ENCODE measurements around the gene GJA3. TPM values are rescaled to one million over a fixed set of nuclear protein-coding genes. Genes with fewer than 3 reads are reported as not detected.

Gene GJA3
- total and polyA plus RNA-seq, 2 donors (not counting 1 experiment from before 2014, with no cell fraction given): 0.33 to 0.44 TPM

DNA sequence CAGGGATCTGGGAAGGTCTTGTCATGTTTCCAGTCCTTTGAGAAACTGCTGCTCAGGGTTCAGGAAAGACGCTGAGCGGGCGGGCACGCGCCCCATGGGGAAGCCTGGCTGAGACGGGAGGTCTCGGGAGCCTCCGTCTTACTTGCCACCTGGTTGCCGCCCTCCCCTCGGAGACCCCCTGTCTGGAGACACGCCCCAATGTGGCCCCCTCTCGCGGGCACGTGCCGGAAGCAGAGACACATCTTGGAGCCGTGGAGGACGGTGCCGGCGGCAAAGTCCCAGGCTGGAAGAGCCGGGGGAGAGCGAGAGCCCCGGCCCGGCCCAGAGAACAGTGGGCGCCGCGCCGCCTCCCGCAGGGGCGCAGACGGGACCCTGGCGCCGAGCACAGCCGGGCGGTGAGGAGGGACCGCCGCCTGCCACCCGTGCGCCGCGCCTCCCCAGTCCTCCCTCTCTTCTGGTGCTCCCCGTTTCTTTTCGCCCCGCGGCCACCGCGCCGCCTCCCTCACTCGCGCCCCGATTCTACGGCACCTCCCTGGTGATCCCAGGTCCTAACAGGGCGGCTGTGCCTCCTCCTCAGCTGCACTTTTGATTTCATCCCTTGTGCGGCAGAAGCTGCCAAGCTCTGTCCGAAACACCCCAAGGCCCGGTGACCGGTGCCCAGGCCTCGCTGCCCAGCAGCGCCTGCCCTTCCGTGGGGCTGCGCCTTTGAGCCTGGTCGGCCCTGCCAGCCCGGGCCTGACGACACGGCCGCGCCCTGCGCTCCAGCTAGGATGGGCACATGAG, 16.4 kb upstream of the GJA3 start:
- Histone ChIP-seq H3K27me3 (ENCODE audit: control insufficient read depth, insufficient read depth, low read length) (peaks cover 8% of the 10 kb centered on the region), H3K36me3 (ENCODE audit: control insufficient read depth, insufficient read depth, low read length) (no peaks in the 10 kb centered on the region), H3K27ac (ENCODE audit: insufficient read depth, low read length) (no peak overlapping the region), H3K9ac (ENCODE audit: insufficient read depth, low read length) (no peak overlapping the region), H4K20me1 (ENCODE audit: control insufficient read depth, extremely low read depth, insufficient read depth, low read length) (no peaks in the 10 kb centered on the region), H3K9me3 (ENCODE audit: control insufficient read depth, insufficient read depth, low read depth, low read length) (no peaks in the 10 kb centered on the region), H3K4me1 (ENCODE audit: control insufficient read depth, extremely low read depth, insufficient read depth, low read length) (peaks cover 8% of the 10 kb centered on the region), H3K4me3 (replicated peaks in 1 of 4; ENCODE audit: control extremely low read depth in 1 of 4, insufficient read depth in 1 of 4, low read depth in 3 of 4, low read length in 4 of 4) (peak overlapping the region in 1 of 4 experiments; percentile 20), H3K79me2 (ENCODE audit: control insufficient read depth, insufficient read depth, low read length) (no peaks in the 10 kb centered on the region), H2AFZ (ENCODE audit: low read length) (no peak overlapping the region), H3K4me2 (ENCODE audit: extremely low read depth, insufficient read depth, low read length) (peak overlapping the region; percentile 48)
- no peak for TF ChIP-seq CTCF (conservative IDR thresholded peaks at IDR 0.05 in 1 of 2, IDR thresholded peaks at IDR 0.05 in 1 of 2; ENCODE audit: low read depth in 1 of 2, low read length in 2 of 2)
- no peak for TF ChIP-seq EZH2 (IDR thresholded peaks at IDR 0.05; ENCODE audit: low read length, missing control alignments)
- DNase-seq (ENCODE audit: low read depth in 2 of 2): no peak

GRCh38 chr13:20175907-20176652, 15.2 kb upstream of the GJA3 start:
- H3K79me2 ChIP-seq (ENCODE audit: control insufficient read depth, insufficient read depth, low read length): no peaks in the 10 kb centered on the region
- H3K4me1 ChIP-seq (ENCODE audit: control insufficient read depth, extremely low read depth, insufficient read depth, low read length): peaks cover 8% of the 10 kb centered on the region
- H3K9me3 ChIP-seq (ENCODE audit: control insufficient read depth, insufficient read depth, low read depth, low read length): no peaks in the 10 kb centered on the region
- no peak overlapping the region for H3K27ac ChIP-seq (ENCODE audit: insufficient read depth, low read length)
- H3K9ac ChIP-seq (ENCODE audit: insufficient read depth, low read length): no peak overlapping the region
- H3K4me3 ChIP-seq (replicated peaks in 1 of 4; ENCODE audit: control extremely low read depth in 1 of 4, insufficient read depth in 1 of 4, low read depth in 3 of 4, low read length in 4 of 4): no peak overlapping the region
- no peaks in the 10 kb centered on the region for H4K20me1 ChIP-seq (ENCODE audit: control insufficient read depth, extremely low read depth, insufficient read depth, low read length)
- H3K27me3 ChIP-seq (ENCODE audit: control insufficient read depth, insufficient read depth, low read length): peaks cover 8% of the 10 kb centered on the region
- H3K4me2 ChIP-seq (ENCODE audit: extremely low read depth, insufficient read depth, low read length): no peak overlapping the region
- no peak for TF ChIP-seq CTCF (conservative IDR thresholded peaks at IDR 0.05 in 1 of 2, IDR thresholded peaks at IDR 0.05 in 1 of 2; ENCODE audit: low read depth in 1 of 2, low read length in 2 of 2)
- TF ChIP-seq EZH2 (IDR thresholded peaks at IDR 0.05; ENCODE audit: low read length, missing control alignments): no peak
- no peaks in the 10 kb centered on the region for H3K36me3 ChIP-seq (ENCODE audit: control insufficient read depth, insufficient read depth, low read length)
- no peak overlapping the region for H2AFZ ChIP-seq (ENCODE audit: low read length)
- no peak for DNase-seq (ENCODE audit: low read depth in 2 of 2)

- Histone ChIP-seq H3K4me1 (ENCODE audit: control insufficient read depth, extremely low read depth, insufficient read depth, low read length) (peaks cover 8% of the 10 kb centered on the region), H2AFZ (ENCODE audit: low read length) (peak overlapping the region; percentile 46), H3K27ac (ENCODE audit: insufficient read depth, low read length) (peak overlapping the region; percentile 70), H3K4me3 (replicated peaks in 1 of 4; ENCODE audit: control extremely low read depth in 1 of 4, insufficient read depth in 1 of 4, low read depth in 3 of 4, low read length in 4 of 4) (peak overlapping the region in 1 of 4 experiments; percentile 7), H3K27me3 (ENCODE audit: control insufficient read depth, insufficient read depth, low read length) (peaks cover 8% of the 10 kb centered on the region), H3K79me2 (ENCODE audit: control insufficient read depth, insufficient read depth, low read length) (no peaks in the 10 kb centered on the region), H3K4me2 (ENCODE audit: extremely low read depth, insufficient read depth, low read length) (peak overlapping the region; percentile 67), H3K9me3 (ENCODE audit: control insufficient read depth, insufficient read depth, low read depth, low read length) (no peaks in the 10 kb centered on the region), H3K9ac (ENCODE audit: insufficient read depth, low read length) (no peak overlapping the region), H3K36me3 (ENCODE audit: control insufficient read depth, insufficient read depth, low read length) (no peaks in the 10 kb centered on the region), H4K20me1 (ENCODE audit: control insufficient read depth, extremely low read depth, insufficient read depth, low read length) (no peaks in the 10 kb centered on the region)
- DNase-seq (ENCODE audit: low read depth in 2 of 2): no peak
- TF ChIP-seq CTCF (conservative IDR thresholded peaks at IDR 0.05 in 1 of 2, IDR thresholded peaks at IDR 0.05 in 1 of 2; ENCODE audit: low read depth in 1 of 2, low read length in 2 of 2): no peak
- no peak for TF ChIP-seq EZH2 (IDR thresholded peaks at IDR 0.05; ENCODE audit: low read length, missing control alignments)
Measured at GRCh38 chr13:20175406-20175794, 14.5 kb upstream of the GJA3 start.
